ENCODE measurements around the gene MACC1.
"Not testable (repeated sequence)": the region's sequence is repeated elsewhere in the genome, so short reads cannot be mapped to it uniquely, and the experiment has no call there.

Gene MACC1

DNA sequence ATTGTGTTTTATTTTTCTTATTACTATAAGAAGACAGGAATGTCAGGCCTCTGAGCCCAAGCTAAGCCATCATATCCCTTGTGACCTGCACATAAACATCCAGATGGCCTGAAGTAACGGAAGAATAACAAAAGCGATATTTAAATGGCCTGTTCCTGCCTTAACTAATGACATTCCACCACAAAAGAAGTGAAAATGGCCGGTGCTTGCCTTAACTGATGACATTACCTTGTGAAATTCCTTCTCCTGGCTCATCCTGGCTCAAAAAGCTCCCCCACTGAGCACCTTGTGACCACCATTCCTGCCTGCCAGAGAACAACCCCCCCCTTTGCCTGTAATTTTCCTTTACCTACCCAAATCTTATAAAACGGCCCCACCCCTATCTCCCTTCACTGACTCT, 91.1 kb downstream of the MACC1 start:
- not testable (repeated sequence) for DNase-seq

DNA sequence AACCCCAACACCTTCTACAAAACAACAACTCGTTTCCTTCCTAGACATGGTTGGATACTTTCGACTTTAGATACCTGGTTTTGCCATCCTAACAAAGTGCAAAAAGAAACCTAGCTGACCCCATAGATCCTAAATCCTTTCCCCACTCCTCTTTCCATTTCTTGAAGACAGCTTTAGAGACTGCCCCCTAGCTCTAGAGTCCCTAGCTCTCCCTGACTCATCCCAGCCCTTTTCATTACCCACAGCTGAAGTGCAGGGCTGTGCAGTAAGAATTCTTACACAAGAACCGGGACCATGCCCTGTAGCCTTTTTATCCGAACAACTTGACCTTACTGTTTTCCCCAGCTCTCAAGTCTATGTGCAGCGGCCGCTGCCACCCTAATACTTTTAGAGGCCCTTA, 93.1 kb downstream of the MACC1 start:
- not testable (repeated sequence) for DNase-seq

DNA sequence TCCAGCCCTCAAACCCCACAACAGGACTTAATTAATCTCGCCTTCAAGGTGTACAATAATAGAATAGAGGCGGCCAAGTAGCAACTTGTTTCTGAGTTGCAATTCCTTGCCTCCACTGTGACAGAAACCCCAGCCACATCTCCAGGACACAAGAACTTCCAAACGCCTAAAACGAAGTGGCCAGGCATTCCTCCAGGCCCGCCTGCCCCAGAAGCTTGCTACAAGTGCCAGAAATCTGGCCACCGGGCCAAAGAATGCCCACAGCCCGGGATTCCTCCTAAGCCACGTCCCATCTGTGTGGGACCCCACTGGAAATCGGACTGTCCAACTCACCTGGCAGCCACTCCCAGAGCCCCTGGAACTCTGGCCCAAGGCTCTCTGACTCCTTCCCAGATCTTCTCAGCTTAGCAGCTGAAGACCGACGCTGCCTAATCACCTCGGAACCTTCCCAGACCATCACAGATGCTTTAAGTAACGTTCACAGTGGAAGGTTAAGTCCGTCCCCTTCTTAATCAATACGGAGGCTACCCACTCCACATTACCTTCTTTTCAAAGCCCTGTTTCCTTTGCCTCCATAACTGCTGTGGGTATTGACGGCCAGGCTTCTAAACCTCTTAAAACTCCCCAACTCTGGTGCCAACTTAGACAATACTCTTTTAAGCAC, 94.4 kb downstream of the MACC1 start:
- DNase-seq: not testable (repeated sequence)

DNA sequence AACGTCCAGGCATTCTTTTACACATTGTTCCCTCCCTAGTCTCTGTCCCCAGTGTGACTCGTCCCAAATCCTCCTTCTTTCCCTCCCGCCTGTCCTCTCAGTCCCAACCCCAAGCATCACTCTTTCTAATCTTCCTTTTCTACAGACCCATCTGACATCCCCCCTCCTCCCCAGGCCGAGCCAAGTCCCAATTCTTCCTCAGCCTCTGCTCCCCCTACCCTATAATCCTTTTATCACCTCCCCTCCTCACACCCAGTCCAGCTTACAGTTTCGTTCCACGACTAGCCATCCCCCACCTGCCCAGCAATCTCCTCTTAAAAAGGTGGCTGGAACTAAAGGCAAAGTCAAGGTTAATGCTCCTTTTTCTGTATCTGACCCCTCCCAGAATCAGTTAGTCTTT, 95.1 kb downstream of the MACC1 start:
- DNase-seq: no peak

DNA sequence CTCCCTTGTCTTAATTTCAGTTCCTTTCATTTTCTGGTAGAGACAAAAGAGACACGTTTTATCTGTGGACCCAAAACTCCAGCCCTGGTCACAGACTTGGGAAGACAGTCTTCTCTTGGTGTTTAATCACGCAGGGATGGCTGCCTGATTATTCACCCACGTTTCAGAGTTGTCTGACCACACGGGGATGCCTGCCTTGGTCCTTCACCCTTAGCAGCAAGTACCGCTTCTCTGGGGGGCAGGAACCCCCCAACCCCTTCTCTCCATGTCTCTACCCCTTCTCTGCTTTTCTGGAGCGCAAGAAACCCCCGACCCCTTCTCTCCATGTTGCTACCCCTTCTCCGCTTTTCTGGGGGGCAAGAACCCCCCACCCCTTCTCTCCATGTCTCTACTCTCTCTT, 95.8 kb downstream of the MACC1 start:
- DNase-seq: no peak

DNA sequence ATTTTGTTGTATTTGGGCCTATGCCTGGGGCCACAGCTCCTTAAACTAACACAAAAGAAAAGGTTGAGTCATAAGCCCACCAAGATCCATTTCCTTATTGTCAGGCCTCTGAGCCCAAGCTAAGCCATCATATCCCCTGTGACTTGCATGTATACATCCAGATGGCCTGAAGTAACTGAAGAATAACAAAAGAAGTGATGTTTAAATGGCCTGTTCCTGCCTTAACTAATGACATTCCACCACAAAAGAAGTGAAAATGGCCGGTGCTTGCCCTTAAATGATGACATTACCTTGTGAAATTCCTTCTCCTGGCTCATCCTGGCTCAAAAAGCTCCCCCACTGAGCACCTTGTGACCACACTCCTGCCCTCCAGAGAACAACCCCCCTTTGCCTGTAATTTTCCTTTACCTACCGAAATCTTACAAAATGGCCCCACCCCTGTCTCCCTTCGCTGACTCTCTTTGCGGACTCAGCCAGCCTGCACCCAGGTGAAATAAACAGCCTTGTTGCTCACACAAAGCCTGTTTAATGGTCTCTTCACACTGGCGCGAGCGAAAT, 96.5 kb downstream of the MACC1 start:
- not testable (repeated sequence) for DNase-seq

DNA sequence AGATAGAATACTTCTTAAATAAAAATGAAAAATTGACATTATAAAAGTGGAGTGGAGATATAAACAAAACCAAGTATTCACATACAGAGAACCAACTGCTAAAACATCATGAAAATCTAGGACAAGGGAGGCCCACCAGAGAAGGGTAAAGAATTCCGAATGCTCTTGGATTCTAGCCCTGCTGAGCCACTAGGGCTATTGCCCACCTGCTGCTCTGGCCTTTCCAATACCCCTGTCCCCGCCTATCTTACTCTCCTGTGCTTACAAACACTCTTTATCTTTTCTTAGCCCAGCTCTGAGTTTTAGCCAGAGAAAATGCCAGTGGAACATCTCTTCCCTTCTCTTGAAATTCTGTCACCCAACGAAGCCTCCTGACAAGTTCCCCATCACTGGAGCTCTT, 100.3 kb downstream of the MACC1 start:
- DNase-seq: no peak

DNA sequence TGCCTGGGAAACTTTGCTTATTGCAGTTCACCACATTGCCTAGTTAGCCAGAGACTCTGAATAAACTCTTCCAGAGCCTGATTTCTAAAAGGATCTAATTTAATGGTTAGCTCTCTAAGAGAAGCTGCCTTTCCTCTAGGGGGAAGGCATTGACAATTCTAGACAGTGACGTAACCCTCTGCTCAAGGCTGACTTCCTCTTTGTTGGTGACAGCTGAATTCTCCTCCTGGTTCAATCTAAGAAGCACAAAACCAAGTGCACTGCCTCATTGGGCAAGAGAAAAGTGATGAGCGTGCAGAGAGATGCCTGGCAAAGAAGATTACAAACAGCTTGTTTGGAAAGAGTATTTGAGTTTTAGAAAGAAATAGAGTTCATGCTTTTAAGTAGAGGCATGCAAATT, 102.7 kb downstream of the MACC1 start:
- DNase-seq: no peak

DNA sequence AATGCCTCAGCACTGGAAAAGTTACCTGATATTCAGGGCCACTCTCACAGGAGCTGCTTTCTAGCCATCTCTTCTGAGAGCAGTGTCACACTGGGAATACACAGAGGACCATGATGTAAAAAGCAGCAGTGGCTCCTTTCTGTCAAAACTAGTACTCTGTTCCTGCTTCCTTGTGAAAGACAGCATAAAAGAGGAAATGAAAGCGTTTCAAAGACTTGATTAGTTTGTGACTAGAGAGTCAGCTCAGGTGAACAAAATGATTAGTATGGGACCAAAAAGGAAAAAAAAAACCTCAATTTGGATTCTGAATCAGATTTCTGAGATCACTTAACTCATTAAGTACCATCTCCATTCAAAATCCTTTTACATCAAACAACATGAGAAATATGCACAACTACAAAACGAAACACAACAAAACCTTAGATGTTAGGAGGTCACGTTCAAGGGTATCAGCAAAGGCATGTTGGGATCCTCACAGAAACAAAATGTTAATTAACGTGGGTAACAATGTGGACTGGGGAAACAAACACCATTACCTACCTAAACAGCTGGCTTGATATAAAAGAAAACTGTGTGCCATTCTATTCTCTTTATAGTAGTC, 103.7 kb downstream of the MACC1 start:
- no peak for DNase-seq

DNA sequence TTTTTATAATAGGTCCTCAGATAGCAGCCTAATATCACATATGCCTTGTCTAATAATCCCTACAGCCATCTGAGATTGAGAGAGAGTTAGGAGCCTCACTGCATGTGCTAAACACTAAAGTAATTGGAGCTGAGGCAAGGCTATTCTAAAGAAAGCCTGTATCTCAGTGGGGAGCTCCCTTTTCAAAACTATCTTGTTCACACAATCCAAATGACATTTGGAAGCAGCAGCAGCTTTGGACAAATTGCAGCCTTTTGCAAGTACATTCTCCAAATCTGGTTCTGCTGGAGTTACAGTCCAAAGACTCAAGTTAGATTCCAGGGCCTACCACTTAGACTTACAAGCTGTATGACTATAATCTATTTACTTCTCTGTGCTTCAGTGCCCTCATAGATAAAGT, 104.5 kb downstream of the MACC1 start:
- no peak for DNase-seq

DNA sequence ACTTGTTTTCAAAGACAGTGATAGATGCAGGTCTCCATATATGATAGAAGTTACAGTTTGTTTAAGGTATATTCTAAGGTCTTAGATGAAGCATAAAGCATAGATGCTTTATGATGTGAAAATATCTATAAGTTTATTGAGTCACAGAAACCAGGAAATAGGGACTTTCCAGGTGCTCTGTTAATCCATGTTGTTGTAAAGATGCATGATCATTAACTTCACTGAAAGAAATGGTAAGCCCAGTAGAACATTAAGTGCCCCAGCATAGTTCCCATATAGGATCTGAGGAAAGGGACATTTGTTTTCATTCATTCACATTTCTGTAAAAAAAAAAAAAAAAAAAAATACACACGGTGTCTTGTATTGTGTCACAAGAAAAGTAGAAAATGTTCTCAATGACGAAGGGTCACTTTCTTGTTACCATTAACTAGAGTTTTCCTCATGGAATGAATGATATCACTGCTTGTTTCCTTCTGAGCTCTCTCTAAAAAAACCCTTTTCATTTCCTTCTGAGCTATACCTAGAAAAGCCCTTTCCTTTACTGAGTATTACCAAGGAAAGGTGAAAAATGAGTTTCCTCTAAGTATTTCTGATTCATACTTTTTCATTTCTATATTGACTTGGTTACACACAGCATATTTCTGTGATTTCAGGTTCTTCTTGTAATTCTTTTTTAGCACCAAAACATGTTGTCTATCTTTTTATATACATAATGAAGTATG, 105.2 kb downstream of the MACC1 start:
- no peak for DNase-seq

DNA sequence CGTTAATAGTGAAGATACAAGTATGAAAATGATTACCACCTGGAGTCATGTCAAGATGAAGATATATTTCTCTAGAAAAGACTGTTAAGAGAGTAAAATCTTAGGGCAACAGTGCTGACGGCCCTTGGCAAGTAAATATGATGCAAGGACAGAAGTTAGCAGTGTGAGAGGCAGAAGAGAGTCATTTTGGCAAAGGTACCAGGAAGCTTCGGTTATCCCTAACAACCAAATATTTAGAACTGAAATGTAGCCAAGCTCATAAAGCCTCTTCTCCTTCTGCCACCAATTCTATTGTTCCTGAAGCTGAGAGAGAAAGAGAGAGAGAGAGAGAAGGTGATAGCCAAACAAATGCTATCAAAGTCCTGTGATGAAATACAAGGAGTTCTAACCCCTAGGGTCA, 109.6 kb downstream of the MACC1 start:
- no peak for DNase-seq

DNA sequence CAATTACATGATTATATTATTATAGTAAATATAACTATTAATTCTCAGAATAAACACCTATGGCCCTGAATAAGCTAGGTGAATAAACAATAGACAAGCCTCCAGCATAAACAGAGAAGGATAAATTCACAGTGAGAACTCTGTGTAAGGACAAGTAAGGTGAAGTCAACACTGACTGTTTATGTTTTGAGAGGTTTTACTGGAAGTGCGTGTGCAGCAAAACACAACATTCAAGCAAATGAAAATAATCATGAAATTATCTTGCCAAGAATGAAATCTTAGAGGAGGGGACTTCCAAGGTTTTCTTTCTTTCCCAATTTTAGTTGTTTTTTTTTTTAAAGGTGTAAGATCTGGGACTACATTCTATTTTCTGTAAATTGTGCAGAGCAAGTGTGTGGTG, 112.5 kb downstream of the MACC1 start:
- no peak for DNase-seq

DNA sequence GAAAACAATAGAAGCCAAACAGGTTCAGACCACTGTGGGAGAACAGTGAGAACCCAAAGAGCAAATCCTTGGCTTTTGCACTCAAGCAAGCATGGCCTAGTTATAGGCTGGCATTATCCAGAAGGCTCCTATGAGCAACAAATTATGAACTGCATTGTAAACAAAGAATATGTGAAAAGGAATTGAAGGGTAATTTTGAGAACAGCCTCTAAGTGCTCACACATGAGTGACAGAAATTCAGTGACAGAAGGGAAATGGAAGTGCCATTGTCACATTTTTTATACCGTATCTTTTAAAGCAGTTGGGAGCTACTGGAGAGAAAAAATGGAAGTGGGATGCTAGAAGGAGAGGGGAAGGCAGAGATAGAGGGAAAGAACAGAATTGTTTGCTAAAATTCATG, 114.2 kb downstream of the MACC1 start:
- DNase-seq: no peak

DNA sequence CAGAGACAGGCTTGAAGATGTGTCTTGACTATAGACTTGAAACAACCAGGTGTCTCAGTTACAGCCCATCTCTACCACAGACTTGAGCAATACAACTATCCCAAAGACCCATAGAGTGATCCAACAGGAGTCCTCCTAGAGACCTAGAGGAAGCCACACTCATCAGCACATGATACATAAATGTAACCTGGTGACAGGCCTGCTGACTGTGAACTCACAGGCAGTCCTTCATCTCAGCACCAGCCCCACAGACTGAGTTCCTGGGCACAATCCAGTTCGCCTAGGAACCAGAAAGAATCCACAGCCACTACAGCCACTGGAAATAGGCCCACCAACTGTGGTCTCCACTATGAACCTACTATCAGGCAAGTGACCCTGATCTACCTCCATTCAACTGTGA, 121.3 kb downstream of the MACC1 start:
- DNase-seq: no peak

DNA sequence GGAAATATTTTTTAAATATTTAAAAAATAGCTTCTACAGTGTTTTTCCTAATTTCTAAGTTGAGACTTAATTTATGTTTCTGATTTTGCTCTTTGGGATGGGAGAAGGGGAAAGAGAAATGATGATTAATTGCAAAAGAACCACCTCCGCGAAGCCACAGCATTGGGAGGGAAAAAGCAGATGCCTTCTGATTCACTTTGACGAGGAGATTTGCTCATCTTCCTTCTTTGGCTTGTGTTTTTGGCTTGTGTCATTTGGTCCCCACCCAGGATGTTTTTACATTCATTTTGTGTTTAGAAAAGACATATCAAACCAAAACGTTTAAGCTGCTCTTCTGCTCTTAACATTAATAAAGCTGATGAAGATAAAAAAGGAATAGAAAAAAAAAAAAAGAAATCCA, 121.7 kb downstream of the MACC1 start:
- DNase-seq: no peak

DNA sequence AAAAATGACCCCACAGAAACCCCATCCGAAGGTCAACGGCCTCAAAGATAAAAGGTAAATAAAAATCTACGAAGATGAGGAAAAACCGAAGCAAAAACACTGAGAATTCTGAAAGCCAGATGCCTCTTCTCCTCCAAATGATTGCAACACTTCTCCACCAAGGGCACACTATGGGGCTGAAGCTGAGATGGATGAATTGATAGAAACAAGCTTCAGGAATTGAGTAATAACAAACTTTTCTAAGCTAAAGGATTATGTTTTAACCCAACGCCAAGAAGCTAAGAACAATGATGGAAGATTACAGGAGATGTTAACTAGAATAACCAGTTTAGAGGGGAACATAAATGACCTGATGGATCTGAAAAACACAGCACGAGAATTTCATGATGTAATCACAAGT, 127.8 kb downstream of the MACC1 start:
- DNase-seq: no peak

DNA sequence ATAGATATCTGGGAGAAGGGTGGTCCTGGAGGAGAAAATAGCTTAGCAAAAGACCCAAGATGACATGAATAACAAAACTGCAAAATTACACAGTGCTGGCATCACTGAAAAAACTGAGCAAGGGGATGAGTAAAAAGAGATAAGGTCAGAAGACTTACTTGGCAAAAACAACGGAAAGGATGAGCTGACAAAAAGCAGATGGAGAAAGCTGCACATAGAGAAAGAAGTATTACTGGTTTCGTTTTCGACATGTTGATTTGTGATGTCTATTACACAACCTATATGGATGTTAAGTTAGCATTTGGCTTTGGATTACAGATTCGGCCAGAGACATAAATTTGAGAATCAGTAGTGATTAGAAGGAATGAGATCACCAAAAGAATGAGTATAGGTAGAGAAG, 132.1 kb downstream of the MACC1 start:
- DNase-seq: no peak

All from activated gamma-delta T cell (primary cell).